ENCODE data around the gene FSD2. TPM values are rescaled to one million over a fixed set of nuclear protein-coding genes. Genes with fewer than 3 reads are reported as not detected.
A peak's percentile ranks its signal among the peaks of the same experiment; 100 is the strongest.

Gene FSD2, protein sequence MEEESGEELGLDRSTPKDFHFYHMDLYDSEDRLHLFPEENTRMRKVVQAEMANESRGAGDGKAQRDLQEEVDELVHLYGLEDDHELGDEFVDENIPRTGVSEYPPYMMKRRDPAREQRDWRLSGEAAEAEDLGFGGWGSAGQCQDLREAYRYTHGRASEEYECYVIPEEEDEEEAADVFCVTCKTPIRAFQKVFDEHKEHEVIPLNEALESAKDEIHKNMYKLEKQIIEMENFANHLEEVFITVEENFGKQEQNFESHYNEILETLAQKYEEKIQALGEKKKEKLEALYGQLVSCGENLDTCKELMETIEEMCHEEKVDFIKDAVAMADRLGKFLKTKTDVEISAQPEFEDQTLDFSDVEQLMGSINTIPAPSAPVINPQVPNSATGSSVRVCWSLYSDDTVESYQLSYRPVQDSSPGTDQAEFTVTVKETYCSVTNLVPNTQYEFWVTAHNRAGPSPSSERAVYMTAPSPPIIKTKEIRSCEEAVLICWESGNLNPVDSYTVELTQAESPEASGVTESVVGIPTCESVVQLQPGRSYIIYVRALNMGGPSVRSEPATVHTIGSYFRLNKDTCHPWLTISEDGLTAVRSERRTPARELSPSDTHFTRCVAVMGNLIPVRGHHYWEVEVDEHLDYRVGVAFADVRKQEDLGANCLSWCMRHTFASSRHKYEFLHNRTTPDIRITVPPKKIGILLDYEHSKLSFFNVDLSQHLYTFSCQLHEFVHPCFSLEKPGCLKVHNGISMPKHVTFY
- total RNA-seq (under 1 TPM in 1 of 2 donors, not detected in 1; 0.06 TPM), polyA plus RNA-seq (ENCODE audit: insufficient read length in 2 of 2) (under 1 TPM; 0.36 to 0.63 TPM)
- long read RNA-seq, donor 1, partial matches to known transcripts, result 11 of 19 reads
- long read RNA-seq, donor 1, other reads (novel, unspliced or antisense), result 8 of 19 reads
- long read RNA-seq, donor 2, result 0 reads
- long read RNA-seq, donor 3, result 0 reads
- long read RNA-seq, donor 4, result 0 reads

DNA sequence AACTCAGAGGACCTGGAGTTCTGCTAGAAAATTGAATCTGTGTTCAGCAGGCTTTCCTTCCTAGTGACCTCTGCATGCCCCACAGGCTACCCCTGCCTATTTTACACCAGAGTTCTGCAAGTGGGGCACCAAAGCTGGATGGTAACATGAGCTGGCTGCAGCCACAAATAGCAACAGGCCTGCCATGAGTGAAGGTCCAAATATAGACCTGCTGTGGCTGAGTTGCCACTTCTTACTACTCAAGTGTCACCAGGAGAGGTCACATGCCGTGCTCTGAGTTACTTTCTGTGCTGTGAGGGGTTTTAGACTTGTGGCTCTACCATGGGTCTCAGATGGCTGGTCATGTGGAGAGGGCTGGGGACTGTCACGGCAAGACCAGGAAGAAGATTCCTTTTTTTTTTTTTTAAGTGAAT is at the start of gene FSD2:
Gene FSD2 (minus strand): TSS at position 76 of the 413 bp plus-strand sequence. CDS start 18,679 bp downstream, outside the sequence.
- WGBS (ENCODE audit: insufficient coverage), result 33% methylated on average over 1 of the region's 2 CpGs
- Histone ChIP-seq H3K27me3 (ENCODE audit: control insufficient read depth, insufficient read depth, low read length) (no peaks in the 10 kb centered on the region), H3K4me3 (ENCODE audit: low read depth, low read length) (no peak within 1 kb of the TSS), H3K4me1 (ENCODE audit: control insufficient read depth, insufficient read depth, low read length) (peaks cover 3% of the 10 kb centered on the region), H3K9me3 (ENCODE audit: control insufficient read depth, insufficient read depth, low read length) (no peaks in the 10 kb centered on the region), H3K27ac (ENCODE audit: low read depth, low read length) (no peak within 1 kb of the TSS), H3K36me3 (ENCODE audit: control insufficient read depth, insufficient read depth, low read length) (peaks cover 3% of the 10 kb centered on the region)
- DNase-seq (ENCODE audit: low read depth in 4 of 6, low spot score in 6 of 6), result no peak

DNA sequence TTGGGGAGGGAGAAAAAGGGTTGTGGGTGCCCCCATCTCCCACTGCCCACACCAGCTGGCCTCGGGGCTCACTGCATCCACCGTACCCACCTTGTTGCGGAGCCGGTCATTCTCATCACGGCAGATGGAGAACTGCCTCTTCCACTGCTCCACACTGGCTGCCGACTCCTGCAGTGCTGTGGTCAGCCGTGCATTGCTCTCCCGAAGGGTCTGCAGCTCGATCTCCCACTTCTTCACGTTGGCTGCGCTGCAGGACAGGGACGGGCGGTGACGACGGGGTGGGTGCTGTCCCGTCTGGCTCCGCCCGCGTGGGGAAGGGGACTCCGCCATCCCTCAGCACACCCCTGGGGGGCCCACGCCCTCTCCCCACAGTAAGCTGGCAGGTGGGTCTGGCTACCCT is 48.7 kb upstream of the FSD2 start:
- H3K36me3 ChIP-seq (ENCODE audit: control insufficient read depth, insufficient read depth, low read length), result peaks cover 38% of the 10 kb centered on the region
- H3K27ac ChIP-seq (ENCODE audit: low read depth, low read length), result no peak overlapping the region
- no peaks in the 10 kb centered on the region for H3K9me3 ChIP-seq (ENCODE audit: control insufficient read depth, insufficient read depth, low read length)
- H3K4me1 ChIP-seq (ENCODE audit: control insufficient read depth, insufficient read depth, low read length), result peaks cover 17% of the 10 kb centered on the region
- DNase-seq (ENCODE audit: low read depth in 4 of 6, low spot score in 6 of 6), result no peak
- WGBS (ENCODE audit: insufficient coverage), result 92% methylated on average over 21 of the region's 21 CpGs
- no peaks in the 10 kb centered on the region for H3K27me3 ChIP-seq (ENCODE audit: control insufficient read depth, insufficient read depth, low read length)
- no peak overlapping the region for H3K4me3 ChIP-seq (ENCODE audit: low read depth, low read length)

DNA sequence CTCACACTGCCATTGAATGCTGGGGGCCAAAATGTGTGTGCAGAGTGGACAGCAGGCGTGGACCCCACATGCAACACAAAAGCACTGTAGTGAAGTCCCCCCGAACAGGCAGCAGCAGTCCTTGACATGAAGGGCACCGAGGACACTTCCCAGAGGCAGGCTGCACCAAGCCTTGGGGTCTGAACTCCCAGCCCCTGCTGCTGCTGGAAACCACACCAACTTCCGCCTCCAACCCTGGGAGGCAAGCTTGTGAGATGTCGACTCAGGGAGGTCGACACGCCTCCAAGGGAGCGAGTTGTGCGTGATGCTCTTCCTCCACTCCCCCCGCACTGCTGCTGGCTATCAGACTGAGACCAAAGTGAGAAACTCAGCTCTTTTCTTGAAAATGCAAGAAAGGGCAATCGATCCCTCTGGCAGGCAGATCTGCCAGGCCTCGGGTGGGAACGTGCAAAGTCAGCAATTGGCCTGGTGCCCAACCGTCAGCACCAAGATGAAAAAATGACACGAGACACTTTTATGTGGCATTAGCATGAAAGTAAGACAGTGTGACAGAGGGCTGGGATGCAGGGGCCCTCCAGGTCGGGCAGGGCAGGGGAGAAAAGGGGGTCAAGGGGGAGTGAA is 47.2 kb upstream of the FSD2 start:
- H3K4me3 ChIP-seq (ENCODE audit: low read depth, low read length), result no peak overlapping the region
- H3K27ac ChIP-seq (ENCODE audit: low read depth, low read length), result no peak overlapping the region
- H3K9me3 ChIP-seq (ENCODE audit: control insufficient read depth, insufficient read depth, low read length), result no peaks in the 10 kb centered on the region
- peak in 2 of 6 donors; percentile 51 to 73 for DNase-seq (ENCODE audit: low read depth in 4 of 6, low spot score in 6 of 6)
- H3K27me3 ChIP-seq (ENCODE audit: control insufficient read depth, insufficient read depth, low read length), result no peaks in the 10 kb centered on the region
- WGBS (ENCODE audit: insufficient coverage), result 56% methylated on average over 16 of the region's 16 CpGs
- H3K36me3 ChIP-seq (ENCODE audit: control insufficient read depth, insufficient read depth, low read length), result peaks cover 42% of the 10 kb centered on the region
- peaks cover 22% of the 10 kb centered on the region for H3K4me1 ChIP-seq (ENCODE audit: control insufficient read depth, insufficient read depth, low read length)

DNA sequence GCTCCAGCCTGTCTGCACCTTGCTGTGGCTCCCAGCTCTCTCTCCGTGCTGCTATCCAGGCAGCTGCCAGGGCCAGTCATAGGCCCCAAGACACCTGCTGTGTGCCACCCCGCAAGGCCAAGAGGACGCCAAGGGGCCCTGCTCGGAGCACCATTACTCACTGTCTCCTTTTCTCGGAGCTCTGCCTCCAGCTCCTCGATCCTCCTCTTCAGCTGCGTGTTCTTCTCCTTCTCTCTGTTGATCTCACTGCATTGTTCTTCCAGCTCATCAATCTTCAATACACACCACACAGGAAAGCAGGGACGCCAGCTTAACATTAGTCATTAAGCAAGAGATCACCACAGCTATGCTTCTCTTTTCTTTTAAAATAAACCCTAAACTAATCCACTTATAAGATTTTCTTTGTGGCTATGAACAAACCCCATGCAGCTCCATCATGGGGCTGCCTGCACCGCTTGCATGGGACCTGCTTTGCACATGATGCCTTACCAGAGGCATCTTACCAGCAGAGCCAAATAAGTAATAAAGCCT is 46.2 kb upstream of the FSD2 start:
- H3K27me3 ChIP-seq (ENCODE audit: control insufficient read depth, insufficient read depth, low read length), result no peaks in the 10 kb centered on the region
- DNase-seq (ENCODE audit: low read depth in 4 of 6, low spot score in 6 of 6), result peak in 1 of 6 donors; percentile 17
- H3K27ac ChIP-seq (ENCODE audit: low read depth, low read length), result no peak overlapping the region
- H3K36me3 ChIP-seq (ENCODE audit: control insufficient read depth, insufficient read depth, low read length), result peaks cover 48% of the 10 kb centered on the region
- 46% methylated on average over 9 of the region's 9 CpGs for WGBS (ENCODE audit: insufficient coverage)
- no peak overlapping the region for H3K4me3 ChIP-seq (ENCODE audit: low read depth, low read length)
- no peaks in the 10 kb centered on the region for H3K9me3 ChIP-seq (ENCODE audit: control insufficient read depth, insufficient read depth, low read length)
- H3K4me1 ChIP-seq (ENCODE audit: control insufficient read depth, insufficient read depth, low read length), result peaks cover 22% of the 10 kb centered on the region

DNA sequence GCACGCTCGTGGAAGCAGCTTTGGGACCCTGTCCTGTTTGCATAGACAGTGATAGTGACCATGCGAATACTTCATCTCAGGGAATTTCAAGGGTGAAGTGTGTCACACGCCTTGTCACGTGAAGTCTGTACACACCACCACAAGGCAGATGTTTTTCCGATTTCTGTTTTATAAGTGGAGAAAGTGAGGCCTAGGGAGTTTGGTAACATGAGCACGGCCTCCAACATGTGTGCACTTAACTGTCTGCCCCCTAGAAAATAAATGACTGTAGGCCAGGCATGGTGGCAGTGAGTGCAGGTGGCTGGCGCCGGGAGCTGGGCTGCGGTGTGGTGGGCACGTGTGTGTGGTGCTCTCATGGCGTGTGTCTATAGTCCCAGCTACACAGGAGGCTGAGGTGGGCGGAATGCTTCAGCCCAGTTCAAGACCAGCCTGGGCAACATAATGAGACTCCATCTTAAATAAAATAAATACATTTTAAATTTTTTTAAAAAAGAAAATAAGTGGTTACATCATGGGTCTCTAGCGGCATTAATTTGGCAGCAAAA is 45.5 kb upstream of the FSD2 start:
- DNase-seq (ENCODE audit: low read depth in 4 of 6, low spot score in 6 of 6), result no peak
- H3K36me3 ChIP-seq (ENCODE audit: control insufficient read depth, insufficient read depth, low read length), result peaks cover 55% of the 10 kb centered on the region
- 84% methylated on average over 11 of the region's 14 CpGs for WGBS (ENCODE audit: insufficient coverage)
- H3K27me3 ChIP-seq (ENCODE audit: control insufficient read depth, insufficient read depth, low read length), result no peaks in the 10 kb centered on the region
- H3K4me3 ChIP-seq (ENCODE audit: low read depth, low read length), result no peak overlapping the region
- H3K9me3 ChIP-seq (ENCODE audit: control insufficient read depth, insufficient read depth, low read length), result no peaks in the 10 kb centered on the region
- no peak overlapping the region for H3K27ac ChIP-seq (ENCODE audit: low read depth, low read length)
- peaks cover 22% of the 10 kb centered on the region for H3K4me1 ChIP-seq (ENCODE audit: control insufficient read depth, insufficient read depth, low read length)

DNA sequence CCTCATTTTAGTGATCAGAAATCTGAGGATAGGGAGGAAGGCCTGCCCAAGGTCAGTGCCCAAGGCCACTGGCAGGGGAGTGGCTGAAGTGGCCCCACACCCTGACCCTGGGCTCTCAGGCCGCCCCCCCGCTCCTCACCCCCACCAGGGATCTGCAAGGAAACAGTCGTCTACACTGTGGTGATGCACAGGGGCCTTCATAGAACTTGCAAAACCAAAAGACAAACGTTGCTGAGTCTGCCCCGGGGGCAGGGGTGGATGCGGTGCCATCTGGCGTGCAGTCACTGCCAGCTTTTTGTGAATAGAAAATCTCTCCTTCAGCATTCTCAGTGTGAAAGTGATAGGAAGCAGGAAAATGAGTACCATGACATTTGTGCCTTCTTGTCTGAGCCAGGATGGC is 44.9 kb upstream of the FSD2 start:
- Histone ChIP-seq H3K27ac (ENCODE audit: low read depth, low read length) (no peak overlapping the region), H3K4me3 (ENCODE audit: low read depth, low read length) (no peak overlapping the region), H3K27me3 (ENCODE audit: control insufficient read depth, insufficient read depth, low read length) (no peaks in the 10 kb centered on the region), H3K36me3 (ENCODE audit: control insufficient read depth, insufficient read depth, low read length) (peaks cover 59% of the 10 kb centered on the region), H3K9me3 (ENCODE audit: control insufficient read depth, insufficient read depth, low read length) (no peaks in the 10 kb centered on the region), H3K4me1 (ENCODE audit: control insufficient read depth, insufficient read depth, low read length) (peaks cover 22% of the 10 kb centered on the region)
- 61% methylated on average over 3 of the region's 7 CpGs for WGBS (ENCODE audit: insufficient coverage)
- DNase-seq (ENCODE audit: low read depth in 4 of 6, low spot score in 6 of 6), result peak in 2 of 6 donors; percentile 80 to 83

DNA sequence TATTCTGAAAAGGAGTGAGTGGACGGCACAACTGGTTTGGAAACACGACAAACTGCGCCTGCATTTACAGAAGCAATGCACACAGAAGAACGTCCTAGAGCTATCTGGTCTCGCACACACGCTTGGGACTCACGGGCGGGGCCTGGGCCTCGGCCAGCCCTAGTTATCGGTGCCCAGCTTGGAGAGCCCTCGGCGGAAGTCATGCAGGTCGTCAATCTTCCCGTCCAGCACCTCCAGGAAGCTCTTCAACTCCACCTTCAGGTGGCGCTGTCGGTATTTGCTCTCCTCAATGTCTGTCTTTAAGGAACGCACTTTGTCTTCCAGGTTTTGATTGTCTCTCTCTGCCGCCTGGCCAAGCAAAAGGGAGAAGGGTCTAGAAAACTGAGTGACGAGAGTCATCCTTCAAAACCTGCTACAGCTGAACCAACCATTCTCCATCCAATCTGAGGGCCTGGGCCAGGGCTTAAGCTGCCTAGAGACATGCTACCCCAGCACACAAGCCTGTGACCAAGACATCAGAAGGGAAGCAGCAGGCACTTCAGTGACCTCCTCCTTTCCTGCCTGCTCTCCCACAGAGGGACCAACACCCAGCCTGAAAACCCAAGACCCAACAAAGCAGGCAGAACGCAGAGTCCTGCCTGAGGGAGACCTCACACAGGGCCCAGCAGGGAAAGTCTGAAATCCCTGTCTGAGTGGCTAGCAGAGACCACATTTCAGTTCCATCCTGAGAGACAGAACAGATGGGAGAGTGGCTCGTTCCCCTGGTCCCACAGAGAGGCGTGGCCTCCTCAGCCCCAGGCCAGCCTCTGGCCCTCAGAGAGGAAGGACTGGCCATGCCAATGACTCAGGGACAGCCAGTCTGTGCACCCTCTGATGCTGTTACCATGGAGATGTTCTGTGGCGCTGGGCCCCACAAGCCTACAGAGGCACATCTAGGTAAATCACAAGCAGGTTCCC is 44.0 kb upstream of the FSD2 start:
- no peaks in the 10 kb centered on the region for H3K9me3 ChIP-seq (ENCODE audit: control insufficient read depth, insufficient read depth, low read length)
- DNase-seq (ENCODE audit: low read depth in 4 of 6, low spot score in 6 of 6), result peak in 5 of 6 donors; percentile 35 to 90 (median 47)
- no peak overlapping the region for H3K4me3 ChIP-seq (ENCODE audit: low read depth, low read length)
- peak overlapping the region; percentile 71 for H3K27ac ChIP-seq (ENCODE audit: low read depth, low read length)
- no peaks in the 10 kb centered on the region for H3K27me3 ChIP-seq (ENCODE audit: control insufficient read depth, insufficient read depth, low read length)
- H3K36me3 ChIP-seq (ENCODE audit: control insufficient read depth, insufficient read depth, low read length), result peaks cover 59% of the 10 kb centered on the region
- WGBS (ENCODE audit: insufficient coverage), result 21% methylated on average over 20 of the region's 23 CpGs
- peaks cover 22% of the 10 kb centered on the region for H3K4me1 ChIP-seq (ENCODE audit: control insufficient read depth, insufficient read depth, low read length)

DNA sequence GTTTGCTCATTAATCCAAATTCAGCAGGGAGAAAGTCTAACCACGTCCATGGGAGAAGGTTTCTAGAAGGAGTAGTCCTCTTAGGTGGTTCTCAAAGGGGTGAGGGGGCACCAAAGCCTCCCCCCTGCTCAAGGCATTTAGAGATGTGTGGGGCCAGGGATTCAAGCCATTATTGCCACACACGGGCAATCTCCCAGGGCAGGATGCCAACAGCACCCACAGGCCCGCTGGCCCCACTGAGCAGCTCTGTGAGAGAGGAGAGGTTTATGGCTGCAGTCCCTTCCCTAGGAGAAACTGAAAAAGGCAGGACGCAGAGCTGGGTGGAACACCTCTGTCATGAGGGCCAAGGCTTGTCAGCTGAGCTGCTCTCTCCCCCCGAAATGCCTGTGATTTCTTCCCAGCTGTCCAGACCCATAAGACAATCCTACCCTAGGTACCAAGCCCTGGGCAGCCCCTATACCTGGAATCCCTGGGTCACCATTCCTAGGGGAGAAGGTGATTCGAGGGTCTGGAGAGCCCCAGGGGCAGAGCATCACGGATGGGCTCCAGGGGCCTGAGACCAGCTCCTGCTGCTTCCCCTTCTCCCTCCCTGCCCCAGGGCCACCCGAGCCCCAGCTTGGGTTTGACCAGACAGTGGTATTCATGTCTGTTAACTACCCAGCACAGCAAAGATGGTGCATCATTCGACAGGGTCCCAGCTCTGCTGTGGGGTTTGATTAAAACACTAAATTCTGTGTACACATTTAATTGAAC is 42.5 kb upstream of the FSD2 start:
- no peak for DNase-seq (ENCODE audit: low read depth in 4 of 6, low spot score in 6 of 6)
- 78% methylated on average over 7 of the region's 9 CpGs for WGBS (ENCODE audit: insufficient coverage)
- Histone ChIP-seq H3K9me3 (ENCODE audit: control insufficient read depth, insufficient read depth, low read length) (no peaks in the 10 kb centered on the region), H3K4me3 (ENCODE audit: low read depth, low read length) (no peak overlapping the region), H3K27ac (ENCODE audit: low read depth, low read length) (no peak overlapping the region), H3K36me3 (ENCODE audit: control insufficient read depth, insufficient read depth, low read length) (peaks cover 49% of the 10 kb centered on the region), H3K4me1 (ENCODE audit: control insufficient read depth, insufficient read depth, low read length) (peaks cover 22% of the 10 kb centered on the region), H3K27me3 (ENCODE audit: control insufficient read depth, insufficient read depth, low read length) (no peaks in the 10 kb centered on the region)

All from spinal cord (tissue), 10 donors.